Body of pancreas (tissue), 4 donors: Measurements from ENCODE around the gene PCID2. TPM values are rescaled to one million over a fixed set of nuclear protein-coding genes. Genes with fewer than 3 reads are reported as not detected.

Source experiments
- ATAC-seq: fragments of 150-250 bp; one replicate; pipeline ENCODE4 v1.9.1; 2016
- DNase-seq, 4 donors: peaks; one replicate each; pipeline ENCODE4 v3.0.0-alpha.2; 2019
- H3K27ac ChIP-seq, 4 donors: fragments of 200-600 bp; sonication (generic); 1 replicate in 3 of 4; 2 replicates in 1 of 4; pipeline versions ENCODE4 v1.5.1 to v1.6.1; 2016 to 2019; ENCODE audit warnings: mild to moderate bottlenecking in 1 of 4, mixed read lengths in 1 of 4, moderate library complexity in 1 of 4
- H3K27me3 ChIP-seq, 2 donors: fragments of 200-600 bp; sonication (generic); one replicate each; pipeline ENCODE4 v1.6.0; 2016; ENCODE audit warnings: mild to moderate bottlenecking in 1 of 2
- H3K36me3 ChIP-seq, 2 donors: fragments of 200-600 bp; sonication (generic); replicated peaks in 1 of 2; 2 replicates each; pipeline ENCODE4 v1.5.1; 2016; ENCODE audit warnings: low read depth in 2 of 2; ENCODE audit not compliant: insufficient read depth in 1 of 2
- H3K4me1 ChIP-seq: fragments of 200-600 bp; sonication (generic); one replicate; pipeline ENCODE4 v1.6.0; 2016
- H3K4me3 ChIP-seq, 2 donors: fragments of 200-600 bp; sonication (generic); 1 replicate in 1 of 2; 2 replicates in 1 of 2; pipeline ENCODE4 v1.5.1; 2016 to 2019
- H3K9me3 ChIP-seq, 3 donors: fragments of 200-600 bp; sonication (generic); 1 replicate in 2 of 3; 2 replicates in 1 of 3; pipeline ENCODE4 v1.5.1; 2016
- POLR2A ChIP-seq, 3 donors: fragments of 450-650 bp; IDR thresholded peaks; one replicate each; pipeline ENCODE4 v1.6.1; 2016; ENCODE audit warnings: antibody characterized with exemption in 3 of 3, mild to moderate bottlenecking in 2 of 3
- WGBS, 2 donors: methylation state at CpG; one replicate each; pipeline ENCODE4 v1.1.5; 2017; 5-methylcytosine and 5-hydroxymethylcytosine counted together
- intact Hi-C: fragments of 100-400 bp; cut with DNase I; formaldehyde crosslinking; loops from one replicate; pipeline ENCODE4 v1.15.1; 2023
- total RNA-seq, 2 donors: library from RNA; depleted of rRNA; stranded (reverse); fragments of >200 nt; gene quantifications; one replicate each; pipeline ENCODE4 v1.1.0, GENCODE V29; 2016
- TF ChIP-seq, protein P1 (sequence below), 7 experiments: fragments of 450-650 bp in 4 of 7; fragments of 200-600 bp in 3 of 7; sonication (generic) in 3 of 7; IDR thresholded peaks; one replicate each; pipeline ENCODE4 v1.5.1; 2016 to 2019; ENCODE audit warnings: antibody characterized with exemption in 7 of 7

PCID2 gene
- total RNA-seq, 2 donors from 2014 or later = 23.7 to 33.7 TPM

DNA sequence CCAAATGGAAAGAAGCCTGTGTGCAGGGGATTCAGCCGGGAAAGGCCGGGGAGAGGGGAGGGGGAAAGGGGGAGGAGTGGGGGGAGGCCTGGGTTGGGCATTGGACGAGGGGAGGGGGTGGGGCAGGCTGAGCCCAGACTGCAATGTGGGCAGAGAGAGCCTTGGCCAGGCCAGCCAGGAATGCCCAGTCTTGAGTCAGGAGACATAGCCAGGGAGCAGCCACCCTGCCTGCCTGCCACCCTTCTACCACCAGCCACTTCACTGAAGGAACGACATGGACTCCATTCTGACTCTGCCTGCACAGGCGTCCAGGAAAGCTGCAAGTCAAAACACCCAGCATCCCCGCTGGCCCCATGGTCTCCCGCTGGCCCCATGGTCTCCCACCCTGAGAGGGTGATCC is 49.5 kb downstream of the PCID2 start:
- DNase-seq = no peak
- H3K36me3 ChIP-seq = no peaks in the 10 kb centered on the region
- no peak for TF ChIP-seq POLR2A (IDR thresholded peaks at IDR 0.05)
- TF ChIP-seq, protein P1, sequence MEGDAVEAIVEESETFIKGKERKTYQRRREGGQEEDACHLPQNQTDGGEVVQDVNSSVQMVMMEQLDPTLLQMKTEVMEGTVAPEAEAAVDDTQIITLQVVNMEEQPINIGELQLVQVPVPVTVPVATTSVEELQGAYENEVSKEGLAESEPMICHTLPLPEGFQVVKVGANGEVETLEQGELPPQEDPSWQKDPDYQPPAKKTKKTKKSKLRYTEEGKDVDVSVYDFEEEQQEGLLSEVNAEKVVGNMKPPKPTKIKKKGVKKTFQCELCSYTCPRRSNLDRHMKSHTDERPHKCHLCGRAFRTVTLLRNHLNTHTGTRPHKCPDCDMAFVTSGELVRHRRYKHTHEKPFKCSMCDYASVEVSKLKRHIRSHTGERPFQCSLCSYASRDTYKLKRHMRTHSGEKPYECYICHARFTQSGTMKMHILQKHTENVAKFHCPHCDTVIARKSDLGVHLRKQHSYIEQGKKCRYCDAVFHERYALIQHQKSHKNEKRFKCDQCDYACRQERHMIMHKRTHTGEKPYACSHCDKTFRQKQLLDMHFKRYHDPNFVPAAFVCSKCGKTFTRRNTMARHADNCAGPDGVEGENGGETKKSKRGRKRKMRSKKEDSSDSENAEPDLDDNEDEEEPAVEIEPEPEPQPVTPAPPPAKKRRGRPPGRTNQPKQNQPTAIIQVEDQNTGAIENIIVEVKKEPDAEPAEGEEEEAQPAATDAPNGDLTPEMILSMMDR (IDR thresholded peaks at IDR 0.05) = no peak
- H3K27ac ChIP-seq = no peak overlapping the region
- H3K4me1 ChIP-seq = peaks cover 5% of the 10 kb centered on the region
- peaks cover 0 to 6% of the 10 kb centered on the region in 2 donors for H3K27me3 ChIP-seq
- no peaks in the 10 kb centered on the region for H3K9me3 ChIP-seq
- intact Hi-C loops = no loop called here
- 70 to 86% methylated on average over 6 to 7 of the region's 7 CpGs for WGBS, 2 donors
- ATAC-seq = no peak
- no peak overlapping the region for H3K4me3 ChIP-seq

DNA sequence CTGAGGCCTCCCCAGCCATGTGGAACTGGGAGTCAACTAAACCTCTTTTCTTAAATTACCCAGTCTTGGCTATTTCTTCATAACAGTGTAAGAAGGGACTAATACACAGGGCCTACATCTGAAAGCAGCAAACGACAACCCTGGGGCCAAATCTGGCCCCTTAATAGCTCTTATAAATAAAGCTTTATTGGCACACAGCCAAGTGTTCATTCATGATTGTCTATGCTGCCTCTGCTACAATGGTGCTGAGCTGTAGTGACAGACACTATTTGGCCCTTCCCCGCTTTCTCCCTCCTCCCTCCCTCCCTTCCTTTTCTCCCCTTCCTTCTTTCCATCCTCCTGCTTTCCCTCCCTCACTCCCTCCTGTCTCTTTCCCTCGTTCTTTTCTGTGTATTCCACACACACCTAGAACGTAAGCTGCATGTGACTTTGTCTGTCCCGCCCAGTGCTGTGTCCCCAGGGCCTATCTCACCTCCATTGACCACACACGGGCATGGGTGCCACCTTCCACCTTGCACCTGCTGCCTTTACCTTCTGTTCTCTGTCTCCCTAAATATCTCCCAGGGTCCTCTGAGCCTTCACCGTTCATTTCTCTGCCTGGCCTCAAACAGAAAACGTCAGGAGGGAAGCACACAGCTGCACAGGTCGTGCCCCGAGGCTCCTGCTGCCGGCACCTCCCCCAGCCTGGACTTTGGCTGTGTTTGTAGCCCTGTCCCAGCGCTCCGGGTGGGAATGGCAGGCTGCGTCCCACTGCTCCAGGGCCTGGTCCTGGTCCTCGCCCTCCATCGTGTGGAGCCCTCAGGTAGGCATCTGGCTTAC is 50.3 kb downstream of the PCID2 start, which contains the start of gene PROZ:
Gene PROZ, plus strand, starts transcription at position 720 of the 819 bp plus-strand sequence. Its CDS starts 13 bp downstream, at position 733.
- no peaks in the 10 kb centered on the region for H3K9me3 ChIP-seq
- H3K27me3 ChIP-seq = no peaks in the 10 kb centered on the region
- no peak for ATAC-seq
- TF ChIP-seq, protein P1 (IDR thresholded peaks at IDR 0.05) = no peak
- no peak for TF ChIP-seq POLR2A (IDR thresholded peaks at IDR 0.05)
- H3K36me3 ChIP-seq = no peaks in the 10 kb centered on the region
- 33 to 49% methylated on average over 9 to 16 of the region's 16 CpGs for WGBS, 2 donors
- H3K4me3 ChIP-seq = no peak within 1 kb of the TSS
- DNase-seq = peak in 2 of 4 donors; percentile 48 to 55
- peaks cover 10% of the 10 kb centered on the region for H3K4me1 ChIP-seq
- peak within 1 kb of the TSS in 2 of 4 donors; percentile 10 to 34 for H3K27ac ChIP-seq
- intact Hi-C loops = no loop called here

DNA sequence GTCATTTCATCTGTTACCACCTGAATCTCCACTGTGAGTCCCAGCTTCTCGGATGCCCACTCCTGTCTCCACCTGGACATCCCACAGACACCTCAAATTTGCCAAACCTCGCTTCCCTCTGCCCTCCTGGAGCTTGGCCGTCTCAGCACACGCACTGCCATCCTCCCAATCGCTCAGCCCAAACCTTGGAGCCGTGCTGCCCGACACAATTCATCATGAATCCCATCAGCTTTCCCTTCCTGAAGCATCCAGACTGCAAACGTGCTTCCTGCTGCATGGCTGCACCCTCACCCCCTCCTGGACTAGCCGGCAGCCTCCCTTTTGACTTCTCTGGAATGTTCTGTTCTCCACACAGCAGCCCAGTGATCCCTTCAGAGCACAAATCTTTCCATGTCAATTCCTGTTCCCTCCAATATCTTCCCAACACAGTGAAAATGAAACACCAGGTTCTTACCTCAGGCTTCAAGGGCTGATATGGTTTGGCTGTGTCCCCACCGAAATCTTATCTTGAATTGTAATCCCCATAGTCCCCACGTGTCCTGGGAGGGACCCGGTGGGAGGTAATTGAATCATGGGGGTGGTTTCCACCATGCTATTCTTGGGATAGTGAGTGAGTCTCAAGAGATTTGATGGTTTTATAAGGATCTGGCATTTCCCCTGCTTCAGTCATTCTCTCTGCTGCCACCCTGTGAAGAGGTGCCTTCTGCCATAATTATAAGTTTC is 51.1 kb downstream of the PCID2 start:
- no peak overlapping the region for H3K4me3 ChIP-seq
- H3K9me3 ChIP-seq = no peaks in the 10 kb centered on the region
- no peak for ATAC-seq
- H3K36me3 ChIP-seq = no peaks in the 10 kb centered on the region
- peaks cover 16% of the 10 kb centered on the region for H3K4me1 ChIP-seq
- H3K27ac ChIP-seq = no peak overlapping the region
- intact Hi-C loops = no loop called here
- no peaks in the 10 kb centered on the region for H3K27me3 ChIP-seq
- TF ChIP-seq, protein P1 (IDR thresholded peaks at IDR 0.05) = no peak
- TF ChIP-seq POLR2A (IDR thresholded peaks at IDR 0.05) = no peak
- 72 to 76% methylated on average over 12 of the region's 12 CpGs for WGBS, 2 donors
- DNase-seq = no peak

DNA sequence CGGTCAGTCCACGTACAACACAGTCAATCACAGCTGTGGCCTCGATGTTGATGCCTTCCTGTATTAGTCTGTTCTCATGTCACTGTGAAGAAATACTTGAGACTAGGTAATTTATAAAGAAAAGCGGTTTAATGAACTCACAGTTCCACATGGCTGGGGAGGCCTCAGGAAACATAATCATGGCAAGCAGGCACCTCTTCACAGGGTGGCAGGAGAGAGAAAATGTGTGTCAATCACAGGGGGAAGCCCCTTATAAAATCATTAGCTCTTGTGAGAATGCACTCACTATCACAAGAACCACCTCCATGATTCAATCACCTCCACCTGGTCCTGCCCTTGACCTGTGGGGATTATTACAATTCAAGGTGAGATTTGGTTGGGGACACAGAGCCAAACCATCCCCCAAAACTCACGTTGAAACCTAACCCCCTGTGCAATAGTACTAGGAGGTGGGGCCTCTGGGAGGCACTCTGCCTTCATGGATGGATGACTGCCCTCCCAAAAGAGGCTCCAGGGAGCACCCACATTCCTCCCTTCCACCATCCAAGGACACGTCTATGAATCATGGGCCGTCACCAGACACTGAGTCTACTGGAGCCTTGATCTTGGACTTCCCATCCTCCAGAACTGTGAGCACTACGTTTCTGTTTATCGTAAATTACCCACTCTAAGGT is 52.4 kb downstream of the PCID2 start:
- no peak overlapping the region for H3K27ac ChIP-seq
- no peak for ATAC-seq
- H3K4me3 ChIP-seq = no peak overlapping the region
- DNase-seq = no peak
- no peaks in the 10 kb centered on the region for H3K36me3 ChIP-seq
- intact Hi-C loops = no loop called here
- H3K9me3 ChIP-seq = no peaks in the 10 kb centered on the region
- H3K27me3 ChIP-seq = no peaks in the 10 kb centered on the region
- peaks cover 16% of the 10 kb centered on the region for H3K4me1 ChIP-seq
- WGBS, 2 donors = 84 to 92% methylated on average over 9 of the region's 9 CpGs
- no peak for TF ChIP-seq POLR2A (IDR thresholded peaks at IDR 0.05)
- TF ChIP-seq, protein P1 (IDR thresholded peaks at IDR 0.05) = no peak
